B cell (primary cell): Measurements from ENCODE around the gene MIF. TPM values are rescaled to one million over a fixed set of nuclear protein-coding genes. Genes with fewer than 3 reads are reported as not detected.
"Not testable (repeated sequence)": the region's sequence is repeated elsewhere in the genome, so short reads cannot be mapped to it uniquely, and the experiment has no call there.

Source experiments
- ATAC-seq: fragments of 200-7000 bp; cut with Tn5 transposase; one replicate; pipeline ENCODE4 v1.10.0; 2021; ENCODE audit warnings: low read depth, mild to moderate bottlenecking, moderate number of reproducible peaks, moderate library complexity
- CTCF ChIA-PET: fragments of 350-600 bp; sonication (Branson Sonifier 250); formaldehyde crosslinking; loops from one replicate; lab custom pipeline; 2021; ENCODE audit warnings: antibody characterized with exemption, inconsistent platforms; lab: Charles Lee
- POLR2A ChIA-PET: fragments of 350-600 bp; sonication (Branson Sonifier 250); formaldehyde crosslinking; loops from one replicate; lab custom pipeline; 2021; ENCODE audit warnings: antibody characterized with exemption; lab: Charles Lee
- DNase-seq: peaks from one replicate; pipeline ENCODE4 v3.0.0; 2013
- H2AFZ ChIP-seq: 2 replicates; pipeline ENCODE4 v1.6.1; 2012; ENCODE audit warnings: mild to moderate bottlenecking, low read depth, low read length; ENCODE audit not compliant: insufficient read depth, poor library complexity, severe bottlenecking
- H3K27ac ChIP-seq, 2 donors: 1 replicate in 1 of 2; 2 replicates in 1 of 2; pipeline ENCODE4 v1.5.1; 2012 to 2013; ENCODE audit warnings: low read length in 2 of 2, mild to moderate bottlenecking in 2 of 2, moderate library complexity in 1 of 2
- H3K27me3 ChIP-seq, 4 experiments: fragments of 200-600 bp in 1 of 4; sonication (generic) in 1 of 4; replicated peaks in 1 of 4; 1 replicate in 2 of 4; 2 replicates in 2 of 4; pipeline versions ENCODE4 v1.6.1 to v1.7.0; 2013 to 2016; ENCODE audit warnings: low read length in 3 of 4, mild to moderate bottlenecking in 2 of 4, mixed read lengths in 1 of 4, moderate library complexity in 1 of 4; ENCODE audit not compliant: insufficient read depth in 4 of 4, control insufficient read depth in 3 of 4; ENCODE audit errors: control extremely low read depth in 1 of 4
- H3K36me3 ChIP-seq, 2 experiments: replicated peaks in 1 of 2; 1 replicate in 1 of 2; 2 replicates in 1 of 2; pipeline versions ENCODE4 v1.6.1 to v1.7.1; 2013; ENCODE audit warnings: low read length in 1 of 2; ENCODE audit not compliant: insufficient read depth in 2 of 2, control insufficient read depth in 1 of 2; ENCODE audit errors: control extremely low read depth in 1 of 2, extremely low read depth in 1 of 2
- H3K4me1 ChIP-seq, 2 donors: fragments of 200-600 bp in 1 of 2; sonication (generic) in 1 of 2; 1 replicate in 1 of 2; 2 replicates in 1 of 2; pipeline versions ENCODE4 v1.5.1 to v1.6.1; 2013 to 2017; ENCODE audit warnings: low read length in 2 of 2; ENCODE audit not compliant: control insufficient read depth in 2 of 2, insufficient read depth in 2 of 2
- H3K4me2 ChIP-seq: replicated peaks from 2 replicates; pipeline ENCODE3; 2012; ENCODE audit warnings: mild to moderate bottlenecking, low read depth, low read length; ENCODE audit not compliant: poor library complexity, severe bottlenecking
- H3K4me3 ChIP-seq, 5 experiments: fragments of 200-600 bp in 1 of 5; sonication (generic) in 1 of 5; 1 replicate in 3 of 5; 2 replicates in 2 of 5; pipeline versions ENCODE4 v1.5.1 to v1.7.0; 2011 to 2016; ENCODE audit warnings: low read length in 4 of 5, mild to moderate bottlenecking in 4 of 5, low read depth in 2 of 5, control low read depth in 1 of 5, moderate library complexity in 1 of 5; ENCODE audit not compliant: insufficient read depth in 1 of 5; ENCODE audit errors: control extremely low read depth in 1 of 5, extremely low read depth in 1 of 5
- H3K79me2 ChIP-seq: fragments of 200-600 bp; sonication (generic); one replicate; pipeline ENCODE4 v1.6.0; 2016; ENCODE audit warnings: low read length; ENCODE audit not compliant: control insufficient read depth, insufficient read depth
- H3K9ac ChIP-seq: fragments of 200-600 bp; sonication (generic); 2 replicates; pipeline ENCODE4 v1.6.1; 2017; ENCODE audit warnings: mild to moderate bottlenecking, low read length, moderate library complexity
- H3K9me3 ChIP-seq, 3 donors: one replicate each; pipeline versions ENCODE4 v1.6.1 to v1.7.1; 2013; ENCODE audit warnings: low read length in 2 of 3; ENCODE audit not compliant: control insufficient read depth in 2 of 3, insufficient read depth in 1 of 3; ENCODE audit errors: control extremely low read depth in 1 of 3
- H4K20me1 ChIP-seq: 2 replicates; pipeline ENCODE4 v1.6.0; 2012; ENCODE audit warnings: mild to moderate bottlenecking, low read length; ENCODE audit not compliant: insufficient read depth, control insufficient read depth, poor library complexity, severe bottlenecking
- H3K27ac Mint-ChIP-seq: one replicate; pipeline ENCODE4 v1.8.0; 2021; ENCODE audit warnings: mixed read lengths
- H3K27me3 Mint-ChIP-seq: one replicate; pipeline ENCODE4 v1.8.0; 2021; ENCODE audit warnings: mixed read lengths
- H3K4me1 Mint-ChIP-seq: one replicate; pipeline ENCODE4 v1.8.0; 2021; ENCODE audit warnings: mixed read lengths
- H3K4me3 Mint-ChIP-seq: one replicate; pipeline ENCODE4 v1.8.0; 2021; ENCODE audit warnings: mixed read lengths
- H3K9me3 Mint-ChIP-seq: one replicate; pipeline ENCODE4 v1.8.0; 2022; ENCODE audit warnings: mixed read lengths; ENCODE audit not compliant: insufficient read depth
- CTCF ChIP-seq: fragments of 200-600 bp; IDR thresholded peaks from one replicate; pipeline ENCODE4 v1.8.0; 2022; ENCODE audit warnings: antibody characterized with exemption, mild to moderate bottlenecking
- EZH2 ChIP-seq: IDR thresholded peaks from 2 replicates; pipeline ENCODE4 v1.6.1; 2012; ENCODE audit warnings: borderline replicate concordance, low read depth, mild to moderate bottlenecking, moderate library complexity, low read length; ENCODE audit not compliant: insufficient read depth, poor library complexity, severe bottlenecking
- WGBS: methylation state at CpG from one replicate; pipeline ENCODE4 v1.1.5; 2013; ENCODE audit warnings: missing lambda C conversion rate; ENCODE audit not compliant: insufficient coverage; 5-methylcytosine and 5-hydroxymethylcytosine counted together
- intact Hi-C: fragments of 100-400 bp; cut with micrococcal nuclease; formaldehyde crosslinking; loops from one replicate; pipeline ENCODE4 v1.10.0; 2022
- polyA plus RNA-seq: library from polyadenylated mRNA; depleted of rRNA; stranded (reverse); fragments of >200 nt; gene quantifications from 2 replicates; pipeline ENCODE4 v1.2.3, GENCODE V29; 2012
- total RNA-seq, 2 donors: library from RNA; stranded (reverse); fragments of 120-200 nt in 1 of 2; gene quantifications; 1 replicate in 1 of 2; 2 replicates in 1 of 2; pipeline versions ENCODE4 v1.2.3 to v1.2.4, GENCODE V29; 2013 to 2022

The MIF gene
- total and polyA plus RNA-seq, 2 donors (not counting 1 experiment from before 2014, with no cell fraction given), result 143 to 272 TPM

- intact Hi-C loops, result no loop called here
- ChIA-PET POLR2A (no interaction called here), CTCF (no interaction called here)
- Mint-ChIP-seq H3K27me3 (no peaks in the 10 kb centered on the region), H3K4me1 (no peaks in the 10 kb centered on the region), H3K27ac (no peak overlapping the region), H3K9me3 (no peaks in the 10 kb centered on the region), H3K4me3 (no peak overlapping the region)
- Histone ChIP-seq H3K9me3 (no peaks in the 10 kb centered on the region), H3K4me2 (no peak overlapping the region), H3K27ac (no peak overlapping the region), H3K36me3 (peaks cover 0 to 4% of the 10 kb centered on the region in 2 experiments), H3K27me3 (peaks cover 0 to 12% (median 0%) of the 10 kb centered on the region in 4 experiments), H2AFZ (no peak overlapping the region), H3K9ac (no peak overlapping the region), H3K79me2 (no peaks in the 10 kb centered on the region), H3K4me3 (no peak overlapping the region), H4K20me1 (no peaks in the 10 kb centered on the region), H3K4me1 (no peaks in the 10 kb centered on the region)
- TF ChIP-seq EZH2 (no peak), CTCF (no peak)
- 60% methylated on average over 5 of the region's 5 CpGs for WGBS
- ATAC-seq (no peak), DNase-seq (no peak)
Measured at GRCh38 chr22:23904573-23905254, 10.5 kb downstream of the MIF start.

DNA sequence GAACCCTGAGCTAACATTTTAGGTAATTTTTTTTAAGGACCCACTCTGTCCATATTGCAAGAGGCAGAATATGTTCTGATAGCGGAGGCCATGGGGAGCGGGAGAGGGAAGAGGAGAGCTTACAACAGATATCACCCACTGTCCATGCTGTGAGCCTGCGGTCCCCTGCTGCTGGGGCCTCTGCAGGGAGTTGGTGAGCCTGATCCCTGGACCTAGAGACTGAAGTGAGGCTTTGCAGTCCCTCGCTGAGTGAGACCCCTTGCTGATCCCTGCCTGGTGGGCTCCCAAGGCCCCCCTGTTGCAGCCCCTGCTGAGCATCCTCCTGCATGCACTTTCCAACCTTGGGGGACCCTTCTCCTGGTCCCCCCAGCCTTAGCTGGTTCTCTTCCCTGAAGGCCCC is 12.5 kb downstream of the MIF start:
- Mint-ChIP-seq H3K27ac (no peak overlapping the region), H3K4me1 (no peaks in the 10 kb centered on the region), H3K27me3 (no peaks in the 10 kb centered on the region), H3K4me3 (no peak overlapping the region), H3K9me3 (no peaks in the 10 kb centered on the region)
- no peaks in the 10 kb centered on the region for H3K9me3 ChIP-seq
- intact Hi-C loops, result no loop called here
- peaks cover 0 to 12% (median 0%) of the 10 kb centered on the region in 4 experiments for H3K27me3 ChIP-seq
- no peaks in the 10 kb centered on the region for H3K4me1 ChIP-seq
- H3K4me2 ChIP-seq, result no peak overlapping the region
- H2AFZ ChIP-seq, result no peak overlapping the region
- no peak for TF ChIP-seq CTCF
- no peak for TF ChIP-seq EZH2
- H4K20me1 ChIP-seq, result no peaks in the 10 kb centered on the region
- H3K27ac ChIP-seq, result no peak overlapping the region
- 95% methylated on average over 4 of the region's 4 CpGs for WGBS
- H3K36me3 ChIP-seq, result peaks cover 0 to 4% of the 10 kb centered on the region in 2 experiments
- ChIA-PET CTCF (interaction anchor here (0.8 kb wide), 1 partner anchor 13 kb away, joined by 4 read pairs; the partner anchor contains the start of gene MIF), POLR2A (no interaction called here)
- no peak for ATAC-seq
- no peak for DNase-seq
- H3K9ac ChIP-seq, result no peak overlapping the region
- H3K79me2 ChIP-seq, result peaks cover 14% of the 10 kb centered on the region
- H3K4me3 ChIP-seq, result no peak overlapping the region

DNA sequence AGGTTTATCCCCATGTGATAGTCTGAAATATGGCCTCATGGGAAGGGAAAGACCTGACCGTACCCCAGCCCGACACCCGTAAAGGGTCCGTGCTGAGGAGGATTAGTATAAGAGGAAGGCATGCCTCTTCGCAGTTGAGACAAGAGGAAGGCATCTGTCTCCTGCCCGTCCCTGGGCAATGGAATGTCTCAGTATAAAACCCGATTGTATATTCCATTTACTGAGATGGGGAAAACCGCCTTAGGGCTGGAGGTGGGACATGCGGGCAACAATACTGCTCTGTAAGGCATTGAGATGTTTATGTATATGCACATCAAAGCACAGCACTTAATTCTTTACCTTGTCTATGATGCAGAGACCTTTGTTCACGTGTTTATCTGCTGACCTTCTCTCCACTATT is 13.2 kb downstream of the MIF start:
- H3K4me1 ChIP-seq, H4K20me1 ChIP-seq, intact Hi-C loops, H3K27ac ChIP-seq, H3K4me2 ChIP-seq, H3K9me3 ChIP-seq, DNase-seq, H3K27ac Mint-ChIP-seq, H3K4me1 Mint-ChIP-seq, H3K36me3 ChIP-seq, ATAC-seq, CTCF ChIA-PET, H3K4me3 Mint-ChIP-seq, H3K4me3 ChIP-seq, H3K9ac ChIP-seq, H3K27me3 Mint-ChIP-seq, H3K9me3 Mint-ChIP-seq, POLR2A ChIA-PET, H2AFZ ChIP-seq: not testable (repeated sequence)
- Histone ChIP-seq H3K79me2 (peaks cover 16% of the 10 kb centered on the region), H3K27me3 (peaks cover 0 to 12% (median 0%) of the 10 kb centered on the region in 4 experiments)
- WGBS, result no CpG with 5 or more reads among the region's 10 CpGs
